ENCODE data around the gene SORCS2.

GRCh38 chr4:7675612-7676320 lies 483.4 kb downstream of the SORCS2 start:
- TF ChIP-seq CTCF (IDR thresholded peaks at IDR 0.05) (no peak), POLR2A (IDR thresholded peaks at IDR 0.05) (no peak)

All from uterus (tissue), 2 donors.